Measurements from ENCODE around the gene NFYA.

GRCh38 chr6:41125282-41125681, 52.5 kb downstream of the NFYA start:
- TF ChIP-seq TAF1 (IDR thresholded peaks at IDR 0.05; ENCODE audit: low read depth), result no peak
- no peak for TF ChIP-seq POLR2AphosphoS5 (IDR thresholded peaks at IDR 0.05)
- TF ChIP-seq CTCF (IDR thresholded peaks at IDR 0.05; ENCODE audit: poor library complexity, severe bottlenecking), result no peak

Data from neural cell (in vitro differentiated cells).